Osteocyte (in vitro differentiated cells): Measurements from ENCODE around the gene IQSEC3. TPM values are rescaled to one million over a fixed set of nuclear protein-coding genes. Genes with fewer than 3 reads are reported as not detected.

ENCODE experiments used
- DNase-seq: peaks from one replicate; pipeline ENCODE4 v3.0.0; 2021; ENCODE audit warnings: mixed read lengths; ENCODE audit not compliant: unreplicated experiment; ENCODE audit errors: extremely low spot score
- H3K27ac Mint-ChIP-seq: one replicate; pipeline ENCODE4 v1.8.0; 2021; ENCODE audit warnings: mild to moderate bottlenecking, mixed read lengths; ENCODE audit not compliant: unreplicated experiment
- H3K27me3 Mint-ChIP-seq: one replicate; pipeline ENCODE4 v1.8.0; 2021; ENCODE audit warnings: mixed read lengths; ENCODE audit not compliant: unreplicated experiment
- H3K36me3 Mint-ChIP-seq: one replicate; pipeline ENCODE4 v1.8.0; 2021; ENCODE audit warnings: mixed read lengths; ENCODE audit not compliant: unreplicated experiment
- H3K4me1 Mint-ChIP-seq: one replicate; pipeline ENCODE4 v1.8.0; 2021; ENCODE audit warnings: mixed read lengths; ENCODE audit not compliant: unreplicated experiment
- H3K4me3 Mint-ChIP-seq: one replicate; pipeline ENCODE4 v1.8.0; 2021; ENCODE audit warnings: mild to moderate bottlenecking, moderate library complexity, mixed read lengths; ENCODE audit not compliant: unreplicated experiment
- H3K9me3 Mint-ChIP-seq: one replicate; pipeline ENCODE4 v1.8.0; 2021; ENCODE audit warnings: mixed read lengths; ENCODE audit not compliant: unreplicated experiment
- CTCF ChIP-seq: fragments of 200-600 bp; sonication (generic); IDR thresholded peaks from 2 replicates; pipeline ENCODE4 v1.5.0; 2021; ENCODE audit warnings: antibody characterized with exemption, mild to moderate bottlenecking, moderate library complexity
- total RNA-seq: library from RNA; stranded (reverse); gene quantifications from 2 replicates; pipeline ENCODE4 v1.2.1, GENCODE V29; 2021

The IQSEC3 gene
- total RNA-seq, 1 donor from 2014 or later, result 0.56 TPM

- no peak overlapping the region for H3K27ac Mint-ChIP-seq
- TF ChIP-seq CTCF, result peak; percentile 92
- peaks cover 18% of the 10 kb centered on the region for H3K27me3 Mint-ChIP-seq
- peak overlapping the region; percentile 78 for H3K4me3 Mint-ChIP-seq
- H3K9me3 Mint-ChIP-seq, result no peaks in the 10 kb centered on the region
- H3K36me3 Mint-ChIP-seq, result no peaks in the 10 kb centered on the region
- peaks cover 6% of the 10 kb centered on the region for H3K4me1 Mint-ChIP-seq
- no peak for DNase-seq
These were observed 122.5 kb downstream of the IQSEC3 start for GRCh38 chr12:188910-189621.

DNA sequence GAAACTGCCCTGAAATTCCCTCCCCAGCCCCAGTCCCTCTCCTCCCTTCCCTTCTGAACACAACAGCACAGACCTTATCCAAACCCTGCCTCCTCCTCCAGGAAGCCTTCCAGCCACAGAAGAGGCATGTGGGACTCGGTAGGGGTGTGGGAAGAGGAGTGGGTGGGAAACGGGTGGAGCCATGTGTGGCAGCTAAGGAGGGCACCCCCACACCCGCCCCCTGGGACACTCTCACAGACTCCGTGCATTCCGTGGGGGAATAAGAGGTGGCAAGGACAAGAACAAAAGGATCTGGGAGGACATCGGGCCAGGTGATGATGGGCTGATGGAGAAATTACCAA, 123.0 kb downstream of the IQSEC3 start:
- no peaks in the 10 kb centered on the region for H3K36me3 Mint-ChIP-seq
- no peak for TF ChIP-seq CTCF
- no peak overlapping the region for H3K4me3 Mint-ChIP-seq
- peaks cover 18% of the 10 kb centered on the region for H3K27me3 Mint-ChIP-seq
- no peaks in the 10 kb centered on the region for H3K9me3 Mint-ChIP-seq
- DNase-seq, result no peak
- no peak overlapping the region for H3K27ac Mint-ChIP-seq
- peaks cover 6% of the 10 kb centered on the region for H3K4me1 Mint-ChIP-seq

DNA sequence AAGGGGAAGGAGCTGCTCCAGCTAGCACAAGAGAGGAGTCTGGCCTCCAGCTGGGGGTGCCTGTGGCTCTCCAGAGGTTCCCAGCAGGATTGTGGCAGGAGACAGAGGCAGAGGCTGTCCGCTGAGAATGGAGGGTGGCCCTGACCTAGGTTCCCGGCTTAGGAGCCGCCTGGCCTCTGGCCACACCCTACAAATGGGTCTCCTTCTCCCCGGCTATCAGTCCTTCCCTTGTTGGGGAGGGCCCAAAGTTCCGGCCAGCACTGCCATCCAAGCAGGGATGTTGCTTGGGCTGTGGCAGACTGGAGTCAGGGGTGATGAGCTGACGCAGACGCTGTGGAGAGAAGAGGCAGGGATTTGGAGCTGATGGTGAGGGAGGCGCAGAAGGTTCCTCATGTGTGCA, 124.3 kb downstream of the IQSEC3 start:
- H3K27me3 Mint-ChIP-seq, result peaks cover 22% of the 10 kb centered on the region

DNA sequence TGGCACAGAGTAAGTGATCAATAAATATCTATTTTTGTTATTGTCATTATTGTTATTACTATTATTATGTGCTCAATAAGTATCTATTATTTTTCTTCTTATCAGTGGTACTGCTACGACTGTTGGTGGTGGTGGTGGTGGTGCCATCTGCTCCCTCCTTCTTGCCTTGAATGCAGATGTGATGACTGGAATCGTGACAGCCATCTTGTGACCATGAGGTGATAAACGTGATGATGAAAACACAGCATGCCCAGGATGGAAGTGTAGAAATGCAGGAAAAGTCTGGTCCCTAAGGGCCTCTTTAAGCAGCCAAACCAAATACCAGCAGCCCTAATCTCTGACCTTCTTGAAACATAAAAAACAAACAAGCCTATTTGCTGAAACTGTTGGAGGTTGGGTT, 125.0 kb downstream of the IQSEC3 start:
- no peaks in the 10 kb centered on the region for H3K9me3 Mint-ChIP-seq
- peaks cover 6% of the 10 kb centered on the region for H3K4me1 Mint-ChIP-seq
- no peak for DNase-seq
- no peak for TF ChIP-seq CTCF
- H3K4me3 Mint-ChIP-seq, result no peak overlapping the region
- H3K36me3 Mint-ChIP-seq, result no peaks in the 10 kb centered on the region
- H3K27ac Mint-ChIP-seq, result no peak overlapping the region
- peaks cover 22% of the 10 kb centered on the region for H3K27me3 Mint-ChIP-seq

More for the DNA sequence above, 124.3 kb downstream of the IQSEC3 start:
- Mint-ChIP-seq H3K9me3 (no peaks in the 10 kb centered on the region), H3K4me1 (peaks cover 6% of the 10 kb centered on the region), H3K4me3 (no peak overlapping the region), H3K36me3 (no peaks in the 10 kb centered on the region), H3K27ac (no peak overlapping the region)
- no peak for TF ChIP-seq CTCF
- no peak for DNase-seq

DNA sequence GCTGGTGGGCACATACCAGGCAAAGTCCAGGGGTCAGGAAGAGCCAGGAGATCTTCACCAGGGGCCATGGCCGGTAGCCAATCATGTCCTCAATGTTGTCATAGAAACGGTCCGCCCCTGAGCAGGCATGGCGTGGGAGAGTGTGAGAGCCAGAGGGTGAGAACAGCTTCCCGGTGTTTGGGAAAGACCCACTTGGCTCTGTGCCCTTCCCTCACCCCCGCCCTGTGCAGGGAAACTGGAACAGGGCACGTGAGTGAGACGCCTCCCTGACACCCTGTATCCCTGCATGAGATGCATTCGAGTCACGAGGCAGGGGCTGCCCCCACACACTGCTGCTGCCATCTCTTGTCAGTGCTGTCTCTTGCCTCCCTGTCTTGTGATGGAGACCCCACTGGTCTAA, 126.7 kb downstream of the IQSEC3 start:
- H3K27ac Mint-ChIP-seq, result no peak overlapping the region
- TF ChIP-seq CTCF, result no peak
- DNase-seq, result no peak
- H3K4me1 Mint-ChIP-seq, result peaks cover 6% of the 10 kb centered on the region
- peaks cover 32% of the 10 kb centered on the region for H3K27me3 Mint-ChIP-seq
- H3K9me3 Mint-ChIP-seq, result no peaks in the 10 kb centered on the region
- H3K4me3 Mint-ChIP-seq, result no peak overlapping the region
- H3K36me3 Mint-ChIP-seq, result no peaks in the 10 kb centered on the region
